ENCODE measurements around the gene UGP2.
"Not testable (repeated sequence)": the region's sequence is repeated elsewhere in the genome, so short reads cannot be mapped to it uniquely, and the experiment has no call there.

UGP2 gene

DNA sequence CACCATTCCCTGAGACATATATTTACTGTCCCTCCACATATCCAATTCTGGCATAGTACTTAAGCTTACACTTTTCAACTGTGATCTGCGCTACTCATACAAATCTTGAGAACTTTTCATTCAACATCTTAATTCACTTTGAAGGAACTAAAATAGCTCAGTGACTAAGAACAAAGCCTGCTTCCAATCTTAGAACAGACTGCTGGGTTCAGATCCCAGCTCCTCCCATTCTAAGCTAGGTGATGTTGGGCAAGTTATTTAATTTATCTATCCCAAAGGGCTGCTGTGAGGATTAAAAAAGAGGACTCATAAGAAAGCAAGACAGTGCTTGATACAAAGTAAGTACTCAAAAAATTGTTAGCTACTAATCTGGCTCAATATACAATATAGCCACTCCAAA, 57.9 kb downstream of the UGP2 start:
- no peak for DNase-seq

DNA sequence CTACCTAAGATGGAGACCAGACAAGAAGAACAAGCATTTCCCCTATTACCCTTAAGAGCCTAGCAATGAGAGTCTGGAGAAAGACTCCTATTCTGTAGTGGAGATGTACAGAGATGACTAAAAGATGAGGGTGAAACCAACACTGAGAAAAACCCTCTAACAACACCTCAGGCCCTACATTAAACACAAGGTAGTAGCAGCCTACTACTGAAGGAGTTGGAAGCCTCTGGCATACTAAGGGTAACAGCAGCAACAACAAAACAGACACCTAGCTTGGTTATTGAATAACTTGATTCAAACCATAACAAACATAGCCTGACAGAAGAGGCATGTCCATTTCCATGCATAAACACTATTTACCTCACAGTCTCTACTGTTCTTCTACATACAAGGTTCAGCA, 60.5 kb downstream of the UGP2 start:
- no peak for DNase-seq

DNA sequence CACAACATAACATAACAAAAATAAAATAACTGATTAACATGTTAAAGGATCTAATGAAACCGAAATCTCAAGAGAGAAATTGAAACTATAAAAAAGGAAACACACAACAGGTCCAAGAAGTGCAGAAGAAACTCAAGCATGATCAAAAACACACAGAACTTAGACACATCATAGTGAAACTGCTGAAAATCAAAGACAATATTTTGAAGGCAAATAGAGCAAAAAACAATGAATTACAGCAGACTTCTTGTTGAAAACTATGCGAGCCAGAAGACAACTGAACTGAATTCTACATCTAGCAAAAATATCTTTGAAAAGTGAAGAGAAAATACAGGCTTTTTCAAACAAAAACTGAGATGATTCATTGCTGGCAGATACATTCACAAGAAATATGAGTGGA, 61.3 kb downstream of the UGP2 start:
- no peak for DNase-seq

DNA sequence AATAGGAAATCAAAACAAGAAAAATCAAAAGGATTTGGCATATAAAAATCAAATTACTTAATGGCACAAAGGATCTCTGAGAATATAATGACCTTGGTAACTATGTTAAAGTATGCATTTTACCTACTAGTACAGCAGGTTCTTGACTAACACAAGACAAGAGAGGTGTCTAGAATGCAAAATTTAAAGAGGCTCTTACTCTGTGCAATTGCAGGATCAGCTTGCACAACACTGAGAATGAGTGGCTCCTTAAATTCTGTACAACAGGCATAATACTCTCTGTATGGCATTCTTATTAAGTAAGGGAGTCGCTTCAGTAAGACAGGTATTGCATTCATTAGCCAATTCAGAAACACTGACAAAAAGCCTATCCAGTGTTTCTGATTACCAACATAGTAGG, 72.6 kb downstream of the UGP2 start:
- no peak for DNase-seq

DNA sequence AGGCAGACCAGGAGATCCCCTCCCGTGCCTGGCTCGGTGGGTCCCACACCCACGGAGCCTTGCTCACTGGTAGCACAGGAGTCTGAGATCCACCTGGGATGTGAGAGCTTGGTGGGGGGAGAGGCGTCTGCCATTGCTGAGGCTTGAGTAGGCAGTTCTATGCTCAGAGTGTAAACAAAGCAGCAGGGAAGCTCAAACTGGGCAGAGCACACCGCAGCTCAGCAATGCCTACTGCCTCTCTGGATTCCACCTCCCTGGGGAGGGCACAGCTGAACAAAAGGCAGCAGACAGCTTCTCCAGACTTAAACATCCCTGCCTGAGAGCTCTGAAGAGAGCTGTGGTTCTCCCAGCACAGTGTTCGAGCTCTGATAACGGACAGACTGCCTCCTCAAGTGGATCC, 85.1 kb downstream of the UGP2 start:
- no peak for DNase-seq

DNA sequence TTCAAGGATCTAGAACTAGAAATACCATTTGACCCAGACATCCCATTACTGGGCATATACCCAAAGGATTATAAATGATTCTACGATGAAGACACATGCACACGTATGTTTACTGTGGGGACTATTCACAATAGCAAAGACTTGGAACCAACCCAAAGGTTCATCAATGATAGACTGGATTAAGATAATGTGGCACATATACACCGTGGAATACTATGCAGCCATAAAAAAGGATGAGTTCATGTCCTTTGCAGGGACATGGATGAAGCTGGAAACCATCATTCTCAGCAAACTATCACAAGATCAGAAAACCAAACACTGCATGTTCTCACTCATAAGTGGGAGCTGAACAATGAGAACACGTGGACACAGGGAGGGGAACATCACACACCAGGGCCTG, 90.4 kb downstream of the UGP2 start:
- DNase-seq, result not testable (repeated sequence)
